Measurements from ENCODE around the gene RRAGD. TPM values are rescaled to one million over a fixed set of nuclear protein-coding genes. Genes with fewer than 3 reads are reported as not detected.

The RRAGD gene
- total RNA-seq, 2 experiments from 2014 or later = 9.0 to 10.2 TPM

DNA sequence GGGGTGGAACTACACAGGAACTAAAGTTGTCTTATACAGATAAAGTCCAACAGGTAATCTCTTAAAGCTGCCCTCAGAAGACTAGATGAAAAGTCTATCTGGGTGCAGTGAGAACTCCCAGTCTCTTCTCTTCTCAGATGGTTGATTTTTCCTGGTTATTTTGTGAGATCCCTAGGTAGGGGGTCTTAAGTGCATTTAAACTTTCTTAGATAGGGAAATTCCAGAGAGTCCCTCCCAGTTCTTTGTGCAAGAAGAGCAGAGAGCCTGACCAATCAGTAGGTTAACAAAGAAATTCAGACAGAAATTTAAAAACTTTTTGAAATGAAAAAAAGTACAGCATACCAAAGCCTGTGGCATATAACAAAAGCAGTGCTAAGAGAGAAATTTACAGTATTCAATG is 95.0 kb downstream of the RRAGD start:
- TF ChIP-seq, protein P1, sequence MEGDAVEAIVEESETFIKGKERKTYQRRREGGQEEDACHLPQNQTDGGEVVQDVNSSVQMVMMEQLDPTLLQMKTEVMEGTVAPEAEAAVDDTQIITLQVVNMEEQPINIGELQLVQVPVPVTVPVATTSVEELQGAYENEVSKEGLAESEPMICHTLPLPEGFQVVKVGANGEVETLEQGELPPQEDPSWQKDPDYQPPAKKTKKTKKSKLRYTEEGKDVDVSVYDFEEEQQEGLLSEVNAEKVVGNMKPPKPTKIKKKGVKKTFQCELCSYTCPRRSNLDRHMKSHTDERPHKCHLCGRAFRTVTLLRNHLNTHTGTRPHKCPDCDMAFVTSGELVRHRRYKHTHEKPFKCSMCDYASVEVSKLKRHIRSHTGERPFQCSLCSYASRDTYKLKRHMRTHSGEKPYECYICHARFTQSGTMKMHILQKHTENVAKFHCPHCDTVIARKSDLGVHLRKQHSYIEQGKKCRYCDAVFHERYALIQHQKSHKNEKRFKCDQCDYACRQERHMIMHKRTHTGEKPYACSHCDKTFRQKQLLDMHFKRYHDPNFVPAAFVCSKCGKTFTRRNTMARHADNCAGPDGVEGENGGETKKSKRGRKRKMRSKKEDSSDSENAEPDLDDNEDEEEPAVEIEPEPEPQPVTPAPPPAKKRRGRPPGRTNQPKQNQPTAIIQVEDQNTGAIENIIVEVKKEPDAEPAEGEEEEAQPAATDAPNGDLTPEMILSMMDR (IDR thresholded peaks at IDR 0.05) = no peak
- H3K4me1 Mint-ChIP-seq (ENCODE audit: low read depth) = peaks cover 5% of the 10 kb centered on the region
- no peaks in the 10 kb centered on the region for H3K9me3 Mint-ChIP-seq
- H3K36me3 ChIP-seq (ENCODE audit: insufficient read depth, low read length) = peaks cover 4% of the 10 kb centered on the region
- no peak overlapping the region for H3K4me3 ChIP-seq (ENCODE audit: low read length)
- H3K27ac ChIP-seq (ENCODE audit: low read depth in 1 of 2, low read length in 2 of 2) = no peak overlapping the region
- ChIA-PET POLR2A (no interaction called here), CTCF (no interaction called here)
- H3K4me1 ChIP-seq (ENCODE audit: insufficient read depth, low read length) = no peaks in the 10 kb centered on the region
- no peaks in the 10 kb centered on the region for H3K27me3 Mint-ChIP-seq
- no peak overlapping the region for H3K27ac Mint-ChIP-seq
- no peaks in the 10 kb centered on the region for H3K27me3 ChIP-seq (ENCODE audit: control insufficient read depth in 1 of 2, insufficient read depth in 2 of 2, low read length in 2 of 2)
- H3K9me3 ChIP-seq (ENCODE audit: control insufficient read depth in 1 of 2, insufficient read depth in 1 of 2, low read length in 2 of 2) = no peaks in the 10 kb centered on the region
- ATAC-seq (ENCODE audit: poor library complexity) (no peak), DNase-seq (no peak)
- intact Hi-C loops (cut with DNase I, micrococcal nuclease) = no loop called here
- H3K36me3 Mint-ChIP-seq (ENCODE audit: low read depth) = peaks cover 29% of the 10 kb centered on the region
- H3K4me3 Mint-ChIP-seq = no peak overlapping the region

DNA sequence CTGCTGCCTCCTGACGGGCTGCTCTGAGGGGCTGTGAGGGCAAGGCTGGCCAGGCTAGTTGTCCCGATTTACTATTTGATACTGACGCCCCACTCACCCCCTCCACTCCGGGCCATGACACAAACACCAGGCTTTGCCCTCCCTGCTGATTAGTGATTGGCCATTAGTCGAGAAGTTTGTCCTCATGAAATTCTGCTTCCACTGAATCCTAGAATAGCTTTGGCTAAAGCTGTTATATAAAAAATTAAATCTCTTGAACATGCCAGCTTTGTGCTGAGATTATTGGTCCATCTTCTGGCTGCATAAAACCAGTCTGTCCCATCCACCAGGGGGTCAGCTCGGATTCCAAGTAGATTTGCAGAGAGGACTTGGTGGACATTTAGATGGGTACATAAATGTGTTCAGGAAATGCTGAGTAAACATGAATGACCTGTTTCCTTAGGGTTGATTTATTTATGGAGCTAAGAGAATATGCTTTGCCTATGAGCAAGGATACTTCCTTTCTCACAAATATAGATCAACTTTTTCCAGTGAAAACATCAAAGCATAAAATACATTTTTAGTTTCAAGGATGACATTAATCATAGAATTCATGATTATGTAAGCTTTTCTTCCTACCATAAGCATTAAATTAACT is 96.7 kb downstream of the RRAGD start, which contains the start of gene GABRR2:
Gene GABRR2 (minus strand): TSS at position 51 of the 637 bp plus-strand sequence. CDS start 134 bp downstream, outside the sequence.
- Mint-ChIP-seq H3K4me1 (ENCODE audit: low read depth) (no peaks in the 10 kb centered on the region), H3K4me3 (no peak within 1 kb of the TSS), H3K36me3 (ENCODE audit: low read depth) (peaks cover 23% of the 10 kb centered on the region), H3K27me3 (no peaks in the 10 kb centered on the region), H3K27ac (no peak within 1 kb of the TSS), H3K9me3 (no peaks in the 10 kb centered on the region)
- CTCF ChIA-PET = no interaction called here
- Histone ChIP-seq H3K9me3 (ENCODE audit: control insufficient read depth in 1 of 2, insufficient read depth in 1 of 2, low read length in 2 of 2) (no peaks in the 10 kb centered on the region), H3K36me3 (ENCODE audit: insufficient read depth, low read length) (peaks cover 4% of the 10 kb centered on the region), H3K4me1 (ENCODE audit: insufficient read depth, low read length) (no peaks in the 10 kb centered on the region), H3K4me3 (ENCODE audit: low read length) (no peak within 1 kb of the TSS), H3K27ac (ENCODE audit: low read depth in 1 of 2, low read length in 2 of 2) (no peak within 1 kb of the TSS), H3K27me3 (ENCODE audit: control insufficient read depth in 1 of 2, insufficient read depth in 2 of 2, low read length in 2 of 2) (no peaks in the 10 kb centered on the region)
- DNase-seq = no peak
- intact Hi-C loops (cut with DNase I, micrococcal nuclease) = no loop called here
- POLR2A ChIA-PET = no interaction called here
- no peak for ATAC-seq (ENCODE audit: poor library complexity)
- TF ChIP-seq, protein P1 (IDR thresholded peaks at IDR 0.05) = no peak

DNA sequence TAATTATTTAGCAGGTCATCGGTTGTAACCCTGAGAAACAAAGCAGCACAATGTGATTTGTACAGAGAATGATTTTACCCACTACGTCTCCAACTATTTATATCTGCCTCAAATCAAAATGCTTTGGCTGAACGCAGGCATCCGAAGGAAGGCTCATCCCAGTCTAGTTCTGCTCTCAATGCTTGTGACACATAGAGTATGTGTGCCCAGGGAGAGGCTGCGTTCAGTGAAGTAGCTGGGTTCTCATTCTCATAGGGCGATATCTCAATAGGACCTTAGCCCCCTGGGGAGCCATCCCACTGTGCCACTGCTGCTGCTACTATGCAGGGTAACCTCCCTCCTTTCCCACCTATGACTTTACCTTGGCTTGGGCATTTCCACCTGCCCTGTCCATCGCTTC is 97.4 kb downstream of the RRAGD start:
- intact Hi-C loops (cut with DNase I, micrococcal nuclease) = no loop called here
- Histone ChIP-seq H3K4me3 (ENCODE audit: low read length) (no peak overlapping the region), H3K27me3 (ENCODE audit: control insufficient read depth in 1 of 2, insufficient read depth in 2 of 2, low read length in 2 of 2) (no peaks in the 10 kb centered on the region), H3K27ac (ENCODE audit: low read depth in 1 of 2, low read length in 2 of 2) (no peak overlapping the region), H3K9me3 (ENCODE audit: control insufficient read depth in 1 of 2, insufficient read depth in 1 of 2, low read length in 2 of 2) (no peaks in the 10 kb centered on the region), H3K36me3 (ENCODE audit: insufficient read depth, low read length) (peaks cover 4% of the 10 kb centered on the region), H3K4me1 (ENCODE audit: insufficient read depth, low read length) (no peaks in the 10 kb centered on the region)
- TF ChIP-seq, protein P1 (IDR thresholded peaks at IDR 0.05) = no peak
- ATAC-seq (ENCODE audit: poor library complexity) (no peak), DNase-seq (no peak)
- CTCF ChIA-PET = no interaction called here
- POLR2A ChIA-PET = no interaction called here
- Mint-ChIP-seq H3K27ac (no peak overlapping the region), H3K4me3 (no peak overlapping the region), H3K4me1 (ENCODE audit: low read depth) (no peaks in the 10 kb centered on the region), H3K9me3 (no peaks in the 10 kb centered on the region), H3K27me3 (no peaks in the 10 kb centered on the region), H3K36me3 (ENCODE audit: low read depth) (peaks cover 17% of the 10 kb centered on the region)

Other genes starting within 250 kb of the RRAGD start
- not detected for gene GABRR1, start 194.9 kb downstream of the RRAGD start, total RNA-seq
- gene GABRR2, start 97.0 kb downstream of the RRAGD start, total RNA-seq = under 1 TPM; 0.47 to 0.49 TPM
- 10 to 100 TPM; 34.7 to 34.9 TPM for gene UBE2J1, start 59.6 kb downstream of the RRAGD start, total RNA-seq
- gene ANKRD6, start 20.9 kb upstream of the RRAGD start, total RNA-seq = 1 to 10 TPM; 3.8 to 4.8 TPM
- 10 to 100 TPM; 12.3 to 16.3 TPM for gene LYRM2, start 226.5 kb upstream of the RRAGD start, total RNA-seq